Measurements from ENCODE around the gene MPPED1.

MPPED1 gene

GRCh38 chr22:43498856-43499253 lies 87.0 kb downstream of the MPPED1 start:
- DNase-seq (ENCODE audit: low spot score) = no peak

DNA sequence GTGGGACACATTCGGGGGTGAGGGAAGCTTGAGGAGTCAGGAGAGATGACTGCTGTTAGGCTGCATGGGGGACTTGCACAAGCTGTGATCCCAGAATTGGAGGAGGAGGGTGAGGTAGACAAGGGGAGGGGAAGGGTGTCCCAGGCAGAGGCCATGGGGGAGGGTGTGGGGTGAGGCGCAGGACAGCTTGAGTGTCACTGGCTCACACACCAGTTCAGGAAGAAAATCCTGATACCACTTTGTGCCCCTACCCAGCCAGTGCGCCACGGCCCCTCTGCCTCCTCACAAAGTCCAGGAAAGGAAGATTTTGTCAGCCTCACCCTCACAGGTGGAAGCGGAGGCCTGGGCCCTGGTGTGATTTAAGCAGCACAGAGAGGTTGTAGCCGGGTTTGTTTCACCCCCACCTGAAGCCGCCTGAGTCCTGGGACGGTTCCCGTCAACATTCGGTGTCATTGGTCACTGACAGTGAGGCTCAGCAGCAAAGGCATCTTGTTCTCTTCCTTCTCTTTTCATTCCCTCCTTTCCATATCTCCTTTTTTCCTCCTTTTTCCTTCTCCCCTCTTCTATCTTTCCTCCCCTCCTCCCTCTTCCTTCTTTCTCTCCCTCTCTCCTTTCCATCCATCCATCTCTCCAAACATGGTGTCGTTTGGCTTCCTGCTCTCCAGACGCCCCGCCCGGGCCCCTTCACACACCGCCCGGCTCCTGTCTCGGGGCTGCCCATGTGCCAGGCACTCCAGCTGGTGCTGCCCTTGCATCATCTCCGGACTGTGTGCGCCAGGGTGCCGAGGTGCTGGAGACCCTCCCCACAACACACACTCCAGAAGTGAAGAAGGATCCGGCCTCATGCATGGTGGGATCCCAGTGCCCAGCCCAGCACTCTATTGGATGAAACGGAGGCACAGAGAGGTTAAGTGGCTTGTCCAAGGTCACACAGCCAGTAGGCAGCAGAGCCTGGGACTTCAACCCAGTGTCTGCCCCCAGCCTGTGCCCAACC lies 89.3 kb downstream of the MPPED1 start:
- no peak for DNase-seq (ENCODE audit: low spot score)

DNA sequence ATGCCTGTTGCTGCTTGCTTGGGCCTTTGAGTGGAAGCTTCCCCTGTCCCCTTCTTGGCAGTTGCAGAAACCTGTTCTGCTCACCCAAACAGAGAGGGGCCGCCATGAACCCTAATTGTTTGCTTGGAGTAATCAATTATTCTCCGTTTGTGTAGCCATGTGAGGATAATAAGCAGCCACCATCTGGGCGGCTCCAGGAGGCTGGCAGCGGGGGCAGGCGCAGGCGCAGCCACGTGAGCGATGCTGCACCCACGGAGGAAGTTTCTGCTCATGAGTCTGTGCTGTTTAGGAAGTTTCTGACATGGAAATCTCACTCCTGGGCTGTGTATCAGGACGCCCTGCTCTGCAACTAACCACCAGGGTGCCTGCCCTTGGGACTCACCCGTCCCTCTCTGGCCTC lies 90.1 kb downstream of the MPPED1 start:
- DNase-seq (ENCODE audit: low spot score) = no peak

GRCh38 chr22:43502306-43502874 lies 90.6 kb downstream of the MPPED1 start:
- no peak for DNase-seq (ENCODE audit: low spot score)

- no peak for DNase-seq (ENCODE audit: low spot score)
Observed at GRCh38 chr22:43504068-43504467, 92.3 kb downstream of the MPPED1 start.

DNA sequence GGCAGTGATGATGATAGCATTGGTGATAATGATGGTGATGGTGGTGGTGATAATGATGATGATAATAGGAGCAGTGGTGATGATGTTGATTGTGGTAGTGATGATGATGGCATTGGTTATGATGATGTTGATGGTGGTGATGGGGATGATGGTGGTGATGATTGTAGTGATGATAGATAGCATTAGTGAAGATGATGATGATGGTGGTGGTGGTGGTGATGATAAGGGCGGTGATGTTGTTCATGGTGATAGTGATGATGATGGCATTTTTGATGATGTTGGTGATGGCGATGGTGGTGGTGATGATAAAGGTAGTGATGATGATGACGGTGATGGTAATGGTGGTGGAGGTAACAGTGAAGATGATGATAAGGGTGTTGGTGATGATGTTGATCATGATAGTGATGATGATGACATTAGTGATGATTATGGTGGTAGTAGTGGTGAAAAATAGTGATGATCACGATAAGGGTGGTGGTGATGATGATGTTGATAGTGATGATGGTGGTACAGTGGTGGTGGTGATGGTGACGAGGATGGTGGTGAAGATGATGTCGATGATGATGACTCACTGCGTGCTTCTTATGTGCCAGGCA lies 93.0 kb downstream of the MPPED1 start:
- DNase-seq (ENCODE audit: low spot score) = no peak

DNA sequence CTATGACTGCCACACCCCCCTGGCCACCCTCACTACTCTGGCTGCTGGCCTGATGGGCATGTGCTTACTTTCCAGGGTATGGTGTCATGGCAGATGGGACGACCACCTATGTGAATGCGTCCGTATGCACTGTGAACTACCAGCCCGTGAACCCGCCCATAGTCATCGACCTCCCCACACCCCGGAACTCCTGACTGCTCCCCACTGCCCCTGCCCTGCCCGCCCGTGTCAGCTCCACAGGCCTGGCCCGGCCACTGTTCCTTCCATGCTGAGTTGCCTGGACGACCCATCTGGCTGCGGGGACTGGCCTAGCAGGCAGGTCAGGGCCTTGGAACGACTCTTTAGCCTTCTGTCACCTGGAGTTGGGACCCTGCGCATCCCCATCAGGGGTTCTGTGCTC lies 93.6 kb downstream of the MPPED1 start:
- no peak for DNase-seq (ENCODE audit: low spot score)

DNA sequence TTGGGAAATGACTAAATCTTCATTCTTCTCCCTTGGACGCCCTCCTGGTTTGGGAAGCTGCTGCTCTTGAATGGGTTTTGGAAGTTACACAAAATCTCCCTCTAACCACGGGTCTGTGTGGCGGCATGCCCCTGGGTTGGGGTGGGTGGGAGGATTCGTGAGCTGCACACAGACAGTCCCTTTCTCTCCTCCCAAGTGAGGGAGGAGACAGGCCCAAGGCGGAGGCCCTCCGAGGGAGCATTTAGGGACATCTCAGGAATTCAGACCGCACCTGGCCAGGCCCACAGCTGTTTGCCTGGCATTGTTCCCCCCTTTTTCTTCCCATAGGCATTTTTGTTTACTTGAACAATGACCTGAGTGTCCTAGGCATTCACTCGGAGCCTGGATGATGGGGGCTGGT lies 94.1 kb downstream of the MPPED1 start:
- no peak for DNase-seq (ENCODE audit: low spot score)

- DNase-seq (ENCODE audit: low spot score) = no peak
Observed at GRCh38 chr22:43506487-43506886, 94.7 kb downstream of the MPPED1 start.

GRCh38 chr22:43507235-43507634 lies 95.4 kb downstream of the MPPED1 start:
- DNase-seq (ENCODE audit: low spot score) = no peak

DNA sequence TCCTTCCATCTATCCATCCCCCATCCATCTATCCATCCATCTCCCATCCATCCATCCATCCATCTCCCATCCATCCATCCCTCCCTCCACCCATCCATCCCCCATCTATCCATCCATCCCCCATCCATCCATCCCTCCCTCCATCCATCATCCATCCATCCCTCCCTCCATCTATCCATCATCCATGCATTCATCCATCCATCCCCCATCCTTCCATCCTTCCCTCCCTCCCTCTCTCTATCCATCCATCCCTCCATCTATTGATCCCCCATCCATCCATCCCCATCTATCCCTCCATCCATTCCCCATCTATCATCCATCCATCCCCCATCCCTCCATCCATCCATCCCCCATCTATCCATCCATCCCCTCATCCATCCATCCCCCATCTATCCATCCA lies 96.7 kb downstream of the MPPED1 start:
- no peak for DNase-seq (ENCODE audit: low spot score)

- DNase-seq (ENCODE audit: low spot score) = no peak
Observed at GRCh38 chr22:43509337-43509736, 97.5 kb downstream of the MPPED1 start.

- peak; percentile 17 for DNase-seq (ENCODE audit: low spot score)
Observed at GRCh38 chr22:43510281-43511070, 98.7 kb downstream of the MPPED1 start.

GRCh38 chr22:43511276-43511910 lies 99.6 kb downstream of the MPPED1 start:
- DNase-seq (ENCODE audit: low spot score) = no peak

DNA sequence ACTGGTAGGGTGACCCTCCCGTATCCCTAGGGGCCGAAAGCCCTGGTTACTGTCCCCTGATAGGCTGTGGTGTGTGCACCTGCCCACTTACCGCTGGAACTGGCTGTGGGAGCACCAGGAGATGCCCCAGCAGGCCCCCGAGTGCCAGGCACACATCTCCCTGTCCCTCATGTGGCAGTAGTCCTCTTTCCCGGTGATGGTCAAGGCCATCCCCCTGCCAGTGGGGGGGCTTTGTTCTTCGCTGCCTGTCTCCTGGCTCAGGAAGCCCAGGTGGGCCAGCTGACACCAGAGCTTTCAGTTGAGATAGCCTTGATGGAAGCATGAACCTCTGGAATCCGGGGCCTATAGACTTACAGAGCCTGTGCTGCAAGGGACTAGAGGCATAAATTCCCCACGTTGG lies 100.5 kb downstream of the MPPED1 start:
- no peak for DNase-seq (ENCODE audit: low spot score)

DNA sequence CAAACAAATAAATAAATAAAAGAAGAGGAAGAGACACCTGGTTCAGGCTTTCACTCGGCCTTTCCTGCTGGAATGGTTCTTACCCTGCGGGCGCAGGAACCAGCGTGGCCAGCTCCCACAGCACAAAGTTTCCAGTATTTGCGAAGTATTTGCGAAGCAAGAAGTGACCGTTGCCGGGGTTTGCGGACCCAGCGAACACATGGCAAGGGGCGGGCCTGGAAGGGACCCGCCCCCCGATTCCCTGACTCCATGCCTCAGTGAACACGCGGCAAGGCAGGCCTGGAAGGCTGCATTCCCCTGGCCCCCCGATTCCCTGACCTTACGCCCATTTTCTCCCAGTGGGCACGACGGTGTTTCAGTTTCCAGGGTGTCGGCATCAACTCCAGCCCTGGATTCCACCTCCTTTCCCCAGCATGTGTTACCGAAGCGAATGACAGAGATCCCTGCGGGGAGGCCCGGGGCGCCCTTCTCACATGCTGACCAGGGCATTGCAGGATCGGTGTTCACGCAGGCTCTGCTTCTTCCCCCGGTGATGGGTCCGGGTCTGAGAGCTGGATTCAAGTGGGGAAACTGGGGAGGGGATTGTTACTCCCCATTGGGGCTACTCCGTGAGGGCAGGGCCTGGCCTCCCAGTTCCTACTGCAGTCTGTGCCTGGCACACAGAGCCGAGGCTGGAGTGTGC lies 102.8 kb downstream of the MPPED1 start:
- no peak for DNase-seq (ENCODE audit: low spot score)

DNA sequence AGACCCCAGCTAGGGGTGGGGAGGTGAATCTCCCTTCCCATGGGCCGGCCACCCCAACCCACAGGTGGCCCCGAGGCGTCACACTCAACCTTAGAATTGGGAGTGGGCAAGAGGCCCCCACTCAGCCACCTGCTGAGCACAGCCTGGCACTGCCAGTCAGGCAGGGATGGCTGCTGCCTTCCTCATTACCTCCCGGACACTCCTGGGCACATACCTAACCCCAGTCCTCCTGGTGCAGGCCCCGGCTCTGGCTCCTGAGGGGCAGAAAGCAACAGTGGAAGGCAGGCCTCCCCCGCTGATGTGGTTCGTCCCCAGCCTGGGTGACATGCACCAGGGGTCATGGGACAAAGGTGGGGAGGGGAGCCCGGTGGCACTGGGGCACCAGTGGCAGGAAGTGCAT lies 103.6 kb downstream of the MPPED1 start:
- no peak for DNase-seq (ENCODE audit: low spot score)

DNA sequence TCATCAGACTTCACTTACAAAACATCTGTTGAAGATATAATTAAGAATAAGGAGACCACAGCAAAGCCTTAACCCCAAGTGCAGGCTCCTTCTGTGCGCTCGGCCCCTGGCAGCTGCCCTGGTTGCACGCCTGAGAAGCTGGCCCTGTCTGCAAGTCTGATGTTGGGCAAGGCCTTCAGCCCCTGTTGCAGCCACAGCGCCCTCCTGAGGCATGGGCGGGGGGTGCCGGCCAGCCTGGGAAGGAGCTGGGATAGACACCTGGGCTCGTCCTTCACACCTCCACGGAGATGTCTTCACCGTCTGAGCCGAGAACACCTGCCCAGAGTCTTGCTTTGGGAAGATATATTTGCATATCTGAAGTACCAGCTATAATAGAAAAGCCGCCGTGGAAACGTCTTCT lies 104.1 kb downstream of the MPPED1 start:
- DNase-seq (ENCODE audit: low spot score) = peak; percentile 21

DNA sequence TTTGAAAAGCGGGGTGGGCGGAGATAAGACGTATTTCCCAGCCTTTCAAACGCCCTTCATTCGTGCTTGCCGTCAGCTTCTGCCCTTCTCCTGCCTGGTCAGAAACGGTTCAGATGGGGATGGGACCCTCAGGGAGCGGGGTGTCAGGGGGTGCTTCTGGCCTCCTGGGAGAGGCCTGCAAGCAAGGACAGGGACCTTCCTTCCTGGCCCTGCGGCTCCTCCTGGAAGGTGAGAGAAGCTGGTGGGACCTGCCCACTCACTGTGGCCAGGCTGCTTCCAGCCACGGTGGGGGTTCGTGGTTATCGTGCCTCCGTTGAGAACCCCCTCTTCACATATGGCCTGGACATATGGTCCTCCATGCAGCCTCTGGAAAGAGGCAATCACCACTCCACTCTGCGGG lies 104.6 kb downstream of the MPPED1 start:
- DNase-seq (ENCODE audit: low spot score) = no peak

GRCh38 chr22:43516996-43517635 lies 105.3 kb downstream of the MPPED1 start:
- no peak for DNase-seq (ENCODE audit: low spot score)

- DNase-seq (ENCODE audit: low spot score) = no peak
Observed at GRCh38 chr22:43520632-43521039, 108.8 kb downstream of the MPPED1 start.

Data from NAMALWA (cell line).